Muscle of leg (tissue), 11 donors: ENCODE results near the gene PLD3. TPM values are rescaled to one million over a fixed set of nuclear protein-coding genes. Genes with fewer than 3 reads are reported as not detected.

Source experiments
- DNase-seq: peaks from one replicate; pipeline ENCODE4 v3.0.0; 2013
- H3K27ac ChIP-seq: one replicate; pipeline ENCODE4 v1.5.1; 2013; ENCODE audit warnings: mild to moderate bottlenecking, low read length, control low read depth
- H3K27me3 ChIP-seq: one replicate; pipeline ENCODE4 v1.6.1; 2013; ENCODE audit warnings: low read length; ENCODE audit not compliant: control insufficient read depth, insufficient read depth
- H3K36me3 ChIP-seq: one replicate; pipeline ENCODE4 v1.6.1; 2013; ENCODE audit warnings: low read length; ENCODE audit not compliant: control insufficient read depth, insufficient read depth
- H3K4me1 ChIP-seq: one replicate; pipeline ENCODE4 v1.6.1; 2013; ENCODE audit warnings: low read length; ENCODE audit not compliant: control insufficient read depth, insufficient read depth
- H3K4me3 ChIP-seq: one replicate; pipeline ENCODE4 v1.5.1; 2013; ENCODE audit warnings: low read length, control low read depth
- H3K9me3 ChIP-seq: replicated peaks from 2 replicates; pipeline ENCODE4 v1.6.1; 2013; ENCODE audit warnings: low read depth, low read length; ENCODE audit not compliant: control insufficient read depth
- WGBS: methylation state at CpG from one replicate; pipeline ENCODE4 v1.1.5; 2013; ENCODE audit warnings: missing lambda C conversion rate; ENCODE audit not compliant: insufficient coverage; 5-methylcytosine and 5-hydroxymethylcytosine counted together
- polyA plus RNA-seq, 8 donors: library from polyadenylated mRNA; unstranded; fragments of 120-200 nt; gene quantifications; one replicate each; pipeline versions ENCODE4 v1.2.1 to v1.2.3, GENCODE V29; 2013; ENCODE audit warnings: inconsistent platforms in 1 of 8, low replicate concordance in 1 of 8; ENCODE audit not compliant: insufficient read length in 8 of 8, insufficient read depth in 1 of 8
- total RNA-seq: library from RNA; stranded (reverse); fragments of 120-200 nt; gene quantifications from one replicate; pipeline ENCODE4 v1.2.4, GENCODE V29; 2013

PLD3 gene
- total and polyA plus RNA-seq, 9 donors, result 193 to 271 (median 263) TPM

GRCh38 chr19:40411125-40411842 is 62.8 kb downstream of the PLD3 start:
- Histone ChIP-seq H3K4me1 (peaks cover 41% of the 10 kb centered on the region), H3K36me3 (no peaks in the 10 kb centered on the region), H3K27ac (peak overlapping the region; percentile 76), H3K27me3 (no peaks in the 10 kb centered on the region), H3K4me3 (no peak overlapping the region), H3K9me3 (no peaks in the 10 kb centered on the region)
- DNase-seq, result peak; percentile 63
- WGBS, result 56% methylated on average over 8 of the region's 16 CpGs

- Histone ChIP-seq H3K4me1 (peaks cover 46% of the 10 kb centered on the region), H3K36me3 (no peaks in the 10 kb centered on the region), H3K27me3 (no peaks in the 10 kb centered on the region), H3K27ac (peak overlapping the region; percentile 76), H3K4me3 (no peak overlapping the region), H3K9me3 (no peaks in the 10 kb centered on the region)
- 59% methylated on average over 5 of the region's 8 CpGs for WGBS
- no peak for DNase-seq
Observed at GRCh38 chr19:40411958-40412499, 63.5 kb downstream of the PLD3 start.

GRCh38 chr19:40412866-40413265 is 64.4 kb downstream of the PLD3 start:
- no peaks in the 10 kb centered on the region for H3K9me3 ChIP-seq
- H3K4me1 ChIP-seq, result peaks cover 54% of the 10 kb centered on the region
- no peaks in the 10 kb centered on the region for H3K27me3 ChIP-seq
- no peaks in the 10 kb centered on the region for H3K36me3 ChIP-seq
- no peak for DNase-seq
- H3K4me3 ChIP-seq, result no peak overlapping the region
- no peak overlapping the region for H3K27ac ChIP-seq
- 86% methylated on average over 2 of the region's 4 CpGs for WGBS

- no peak within 1 kb of the TSS for H3K4me3 ChIP-seq
- H3K9me3 ChIP-seq, result no peaks in the 10 kb centered on the region
- WGBS, result 0% methylated on average over 6 of the region's 18 CpGs
- H3K36me3 ChIP-seq, result no peaks in the 10 kb centered on the region
- peak; percentile 78 for DNase-seq
- H3K4me1 ChIP-seq, result peaks cover 55% of the 10 kb centered on the region
- no peaks in the 10 kb centered on the region for H3K27me3 ChIP-seq
- peak within 1 kb of the TSS; percentile 35 for H3K27ac ChIP-seq
Observed at GRCh38 chr19:40413291-40413845, 64.9 kb downstream of the PLD3 start, which contains the start of gene PRX. Gene PRX (minus strand): TSS chr19:40413378. CDS start chr19:40407932, 5,446 bp downstream.

DNA sequence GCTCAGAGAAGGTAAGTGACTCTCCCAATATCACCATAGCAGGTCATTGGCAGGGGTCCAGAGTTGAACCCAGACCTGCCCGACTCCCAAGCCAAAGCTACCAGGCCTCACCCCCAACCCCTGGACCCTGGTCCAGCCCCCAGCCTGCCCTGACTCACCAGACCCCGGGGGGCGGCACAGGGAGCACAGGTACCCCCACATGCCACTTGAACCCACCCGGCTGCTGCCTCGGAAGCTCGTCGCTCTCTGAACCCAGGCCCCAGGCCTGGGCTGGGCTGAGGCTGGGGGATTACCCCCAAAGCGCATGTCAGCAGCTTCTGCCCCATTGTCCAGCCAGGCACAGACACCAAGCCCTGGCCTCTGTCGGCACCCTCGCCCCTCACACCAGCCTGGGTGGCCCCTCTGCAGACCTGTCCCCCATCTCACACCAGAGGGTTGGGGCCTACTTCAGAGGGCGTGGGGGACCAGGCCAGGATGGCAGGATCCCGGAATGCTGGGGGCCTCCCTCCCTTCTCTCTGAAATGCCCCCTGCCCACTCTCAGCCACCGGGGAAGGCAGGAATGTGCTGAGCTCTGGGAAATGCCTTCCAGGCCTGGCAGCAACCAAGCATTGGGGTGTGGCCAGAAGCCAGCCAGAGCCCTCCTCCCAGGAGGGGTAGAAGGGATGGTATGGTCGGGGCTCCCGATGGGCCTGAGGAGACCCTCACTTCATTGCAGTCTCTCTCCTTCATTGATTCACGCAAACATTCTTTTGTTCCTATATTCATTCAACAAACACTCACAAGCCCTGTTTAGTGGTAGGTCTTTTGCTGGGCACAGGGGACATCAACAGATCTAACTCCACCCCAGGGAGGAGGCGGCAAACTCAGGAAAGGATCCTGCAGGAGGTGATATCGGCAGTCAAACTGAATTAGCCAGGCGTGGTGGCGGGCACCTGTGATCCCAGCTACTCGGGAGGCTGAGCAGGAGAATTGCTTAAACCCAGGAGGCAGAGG is 66.3 kb downstream of the PLD3 start:
- Histone ChIP-seq H3K27me3 (no peaks in the 10 kb centered on the region), H3K4me1 (peaks cover 55% of the 10 kb centered on the region), H3K9me3 (no peaks in the 10 kb centered on the region), H3K4me3 (no peak overlapping the region), H3K27ac (no peak overlapping the region), H3K36me3 (no peaks in the 10 kb centered on the region)
- WGBS, result 91% methylated on average over 14 of the region's 21 CpGs
- no peak for DNase-seq

GRCh38 chr19:40415768-40416167 is 67.3 kb downstream of the PLD3 start:
- Histone ChIP-seq H3K27me3 (no peaks in the 10 kb centered on the region), H3K9me3 (no peaks in the 10 kb centered on the region), H3K27ac (peak overlapping the region; percentile 57), H3K36me3 (no peaks in the 10 kb centered on the region), H3K4me3 (no peak overlapping the region), H3K4me1 (peaks cover 54% of the 10 kb centered on the region)
- no peak for DNase-seq
- WGBS, result 100% methylated on average over 2 of the region's 2 CpGs

DNA sequence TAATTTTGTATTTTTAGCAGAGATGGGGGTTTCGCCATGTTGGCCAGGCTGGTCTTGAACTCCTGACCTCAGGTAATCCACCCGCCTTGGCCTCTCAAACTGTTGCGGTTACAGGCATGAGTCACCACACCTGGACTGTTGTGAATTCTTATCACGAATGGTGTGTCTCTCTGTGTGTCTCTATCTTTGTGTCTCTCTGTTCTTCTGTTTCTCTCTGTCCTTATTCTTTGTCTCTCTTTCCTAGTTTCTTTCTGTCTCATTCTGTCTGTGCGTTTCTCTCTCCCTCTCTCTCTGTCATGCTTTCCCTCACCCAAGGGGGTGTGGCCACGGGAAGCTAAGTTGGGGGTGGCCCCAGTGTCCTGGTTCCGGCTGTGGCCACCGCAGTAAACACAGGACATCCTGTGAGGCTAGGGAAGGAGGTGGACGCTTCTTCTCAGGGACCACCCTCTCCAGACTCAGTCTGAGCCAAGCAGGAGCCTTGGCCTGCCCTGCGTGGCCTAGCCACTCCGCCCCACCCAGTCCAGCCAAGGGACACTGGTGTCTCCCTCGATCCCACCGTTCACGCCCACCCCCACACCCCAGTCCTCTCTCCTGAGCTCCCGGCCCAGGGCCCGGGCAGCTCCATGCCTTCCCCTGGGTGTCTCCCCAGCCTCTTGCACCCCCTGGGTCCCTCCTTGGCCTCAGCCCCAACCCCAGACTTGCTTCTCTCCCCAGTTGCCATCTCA is 68.6 kb downstream of the PLD3 start:
- H3K4me3 ChIP-seq, result no peak overlapping the region
- DNase-seq, result peak; percentile 93

GRCh38 chr19:40417643-40417981 is 69.1 kb downstream of the PLD3 start:
- Histone ChIP-seq H3K27me3 (no peaks in the 10 kb centered on the region), H3K36me3 (peaks cover 5% of the 10 kb centered on the region), H3K4me1 (peaks cover 50% of the 10 kb centered on the region), H3K27ac (peak overlapping the region; percentile 93), H3K4me3 (no peak overlapping the region), H3K9me3 (no peaks in the 10 kb centered on the region)
- peak; percentile 46 for DNase-seq
- WGBS, result 26% methylated on average over 2 of the region's 4 CpGs

More for the DNA sequence above, 68.6 kb downstream of the PLD3 start:
- Histone ChIP-seq H3K9me3 (no peaks in the 10 kb centered on the region), H3K27me3 (no peaks in the 10 kb centered on the region), H3K4me1 (peaks cover 50% of the 10 kb centered on the region), H3K27ac (peak overlapping the region; percentile 93), H3K36me3 (no peaks in the 10 kb centered on the region)
- 20% methylated on average over 8 of the region's 16 CpGs for WGBS

GRCh38 chr19:40418040-40418439 is 69.5 kb downstream of the PLD3 start:
- H3K4me1 ChIP-seq, result peaks cover 50% of the 10 kb centered on the region
- peaks cover 9% of the 10 kb centered on the region for H3K36me3 ChIP-seq
- no peak for DNase-seq
- H3K9me3 ChIP-seq, result no peaks in the 10 kb centered on the region
- no peak overlapping the region for H3K4me3 ChIP-seq
- H3K27me3 ChIP-seq, result no peaks in the 10 kb centered on the region
- 84% methylated on average over 3 of the region's 3 CpGs for WGBS
- peak overlapping the region; percentile 93 for H3K27ac ChIP-seq
